Thyroid gland (tissue), 4 donors: ENCODE results near the gene SLC6A1. TPM values are rescaled to one million over a fixed set of nuclear protein-coding genes. Genes with fewer than 3 reads are reported as not detected.

Experiments
- DNase-seq, 2 donors: peaks; one replicate each; pipeline ENCODE4 v3.0.0-alpha.2; 2019
- H3K27ac ChIP-seq, 3 donors: fragments of 200-600 bp; sonication (generic); 1 replicate in 2 of 3; 2 replicates in 1 of 3; pipeline ENCODE4 v1.5.1; 2016 to 2019; ENCODE audit warnings: mild to moderate bottlenecking in 1 of 3, moderate library complexity in 1 of 3
- H3K27me3 ChIP-seq: fragments of 200-600 bp; sonication (generic); one replicate; pipeline ENCODE4 v1.5.1; 2019
- H3K36me3 ChIP-seq, 2 donors: fragments of 200-600 bp; sonication (generic); one replicate each; pipeline ENCODE4 v1.5.1; 2016 to 2019
- H3K4me1 ChIP-seq, 2 donors: fragments of 200-600 bp; sonication (generic); one replicate each; pipeline ENCODE4 v1.5.1; 2017 to 2019
- H3K4me3 ChIP-seq, 3 donors: fragments of 200-600 bp; sonication (generic); replicated peaks in 1 of 3; 1 replicate in 2 of 3; 2 replicates in 1 of 3; pipeline ENCODE4 v1.5.1; 2016; ENCODE audit warnings: mild to moderate bottlenecking in 1 of 3
- H3K9me3 ChIP-seq: fragments of 200-600 bp; sonication (generic); one replicate; pipeline ENCODE4 v1.5.1; 2017
- CTCF ChIP-seq, 6 experiments: fragments of 200-600 bp in 3 of 6; fragments of 450-650 bp in 3 of 6; sonication (generic) in 3 of 6; IDR thresholded peaks; one replicate each; pipeline ENCODE4 v1.5.1; 2016 to 2019; ENCODE audit warnings: antibody characterized with exemption in 6 of 6, mild to moderate bottlenecking in 2 of 6, inconsistent platforms in 1 of 6, moderate library complexity in 1 of 6
- POLR2A ChIP-seq, 2 donors: fragments of 450-650 bp; IDR thresholded peaks; one replicate each; pipeline ENCODE4 v1.6.1; 2017; ENCODE audit warnings: antibody characterized with exemption in 2 of 2, mild to moderate bottlenecking in 2 of 2, moderate library complexity in 1 of 2
- WGBS, 2 donors: methylation state at CpG; one replicate each; pipeline ENCODE4 v1.1.5; 2017; 5-methylcytosine and 5-hydroxymethylcytosine counted together
- intact Hi-C: fragments of 100-400 bp; cut with DNase I; formaldehyde crosslinking; loops from one replicate; pipeline ENCODE4 v1.15.1; 2023
- total RNA-seq, 4 donors: library from RNA; depleted of rRNA; stranded (reverse); fragments of >200 nt; gene quantifications; one replicate each; pipeline ENCODE4 v1.2.3, GENCODE V29; 2016

SLC6A1 gene
- total RNA-seq, 4 donors from 2014 or later: 0.27 to 1.3 TPM; not detected in 2

- intact Hi-C loops: no loop called here
- WGBS, 2 donors: 79 to 80% methylated on average over 16 of the region's 16 CpGs
- Histone ChIP-seq H3K9me3 (no peaks in the 10 kb centered on the region), H3K27ac (no peak overlapping the region), H3K27me3 (no peaks in the 10 kb centered on the region), H3K4me1 (no peaks in the 10 kb centered on the region), H3K4me3 (no peak overlapping the region), H3K36me3 (no peaks in the 10 kb centered on the region)
- DNase-seq: no peak
- no peak for TF ChIP-seq CTCF (IDR thresholded peaks at IDR 0.05)
- no peak for TF ChIP-seq POLR2A (IDR thresholded peaks at IDR 0.05)
These were observed 22.8 kb downstream of the SLC6A1 start for GRCh38 chr3:11015369-11015768.

- Histone ChIP-seq H3K4me1 (no peaks in the 10 kb centered on the region), H3K36me3 (no peaks in the 10 kb centered on the region), H3K9me3 (no peaks in the 10 kb centered on the region), H3K27me3 (no peaks in the 10 kb centered on the region), H3K27ac (no peak overlapping the region), H3K4me3 (no peak overlapping the region)
- 72 to 81% methylated on average over 5 of the region's 5 CpGs for WGBS, 2 donors
- intact Hi-C loops: no loop called here
- TF ChIP-seq POLR2A (IDR thresholded peaks at IDR 0.05) (no peak), CTCF (IDR thresholded peaks at IDR 0.05) (no peak)
- DNase-seq: no peak
These were observed 24.2 kb downstream of the SLC6A1 start for GRCh38 chr3:11016727-11017126.

GRCh38 chr3:11019116-11019819 lies 26.7 kb downstream of the SLC6A1 start:
- H3K27me3 ChIP-seq: no peaks in the 10 kb centered on the region
- no peaks in the 10 kb centered on the region for H3K4me1 ChIP-seq
- H3K9me3 ChIP-seq: no peaks in the 10 kb centered on the region
- H3K36me3 ChIP-seq: no peaks in the 10 kb centered on the region
- H3K4me3 ChIP-seq: no peak overlapping the region
- DNase-seq: no peak
- WGBS, 2 donors: 79 to 84% methylated on average over 3 of the region's 3 CpGs
- H3K27ac ChIP-seq: no peak overlapping the region
- intact Hi-C loops: no loop called here
- TF ChIP-seq CTCF (IDR thresholded peaks at IDR 0.05) (no peak), POLR2A (IDR thresholded peaks at IDR 0.05) (no peak)

- intact Hi-C loops: no loop called here
- Histone ChIP-seq H3K36me3 (no peaks in the 10 kb centered on the region), H3K27me3 (no peaks in the 10 kb centered on the region), H3K4me1 (no peaks in the 10 kb centered on the region), H3K27ac (no peak overlapping the region), H3K9me3 (no peaks in the 10 kb centered on the region), H3K4me3 (no peak overlapping the region)
- no peak for TF ChIP-seq CTCF (IDR thresholded peaks at IDR 0.05)
- TF ChIP-seq POLR2A (IDR thresholded peaks at IDR 0.05): no peak
- 82 to 83% methylated on average over 2 of the region's 2 CpGs for WGBS, 2 donors
- no peak for DNase-seq
These were observed 28.2 kb downstream of the SLC6A1 start for GRCh38 chr3:11020764-11021163.

- no peak overlapping the region for H3K27ac ChIP-seq
- no peak overlapping the region for H3K4me3 ChIP-seq
- WGBS, 2 donors: 68 to 74% methylated on average over 8 of the region's 8 CpGs
- no peaks in the 10 kb centered on the region for H3K36me3 ChIP-seq
- H3K27me3 ChIP-seq: no peaks in the 10 kb centered on the region
- intact Hi-C loops: no loop called here
- DNase-seq: no peak
- H3K4me1 ChIP-seq: no peaks in the 10 kb centered on the region
- TF ChIP-seq CTCF (IDR thresholded peaks at IDR 0.05) (no peak), POLR2A (IDR thresholded peaks at IDR 0.05) (no peak)
- no peaks in the 10 kb centered on the region for H3K9me3 ChIP-seq
These were observed 29.1 kb downstream of the SLC6A1 start for GRCh38 chr3:11021611-11022011.
